GM21360 (cell line): ENCODE data around the gene CLTCL1.
"Not testable (repeated sequence)": the region's sequence is repeated elsewhere in the genome, so short reads cannot be mapped to it uniquely, and the experiment has no call there.

Source experiments
- ATAC-seq: cut with Tn5 transposase; IDR thresholded peaks from one replicate; pipeline ENCODE4 v1.9.1; 2021; ENCODE audit warnings: mild to moderate bottlenecking, moderate library complexity; ENCODE audit not compliant: unreplicated experiment

The CLTCL1 gene

GRCh38 chr22:19178065-19178656, 113.4 kb downstream of the CLTCL1 start:
- peak; percentile 30 for ATAC-seq

- no peak for ATAC-seq
Measured at GRCh38 chr22:19177164-19178064, 114.1 kb downstream of the CLTCL1 start.

GRCh38 chr22:19176732-19177131, 114.8 kb downstream of the CLTCL1 start:
- no peak for ATAC-seq

- ATAC-seq: no peak
Measured at GRCh38 chr22:19176175-19176643, 115.3 kb downstream of the CLTCL1 start.

GRCh38 chr22:19175602-19176174, 115.8 kb downstream of the CLTCL1 start:
- ATAC-seq: no peak

GRCh38 chr22:19175026-19175601, 116.4 kb downstream of the CLTCL1 start:
- no peak for ATAC-seq

GRCh38 chr22:19174106-19175025, 117.2 kb downstream of the CLTCL1 start:
- no peak for ATAC-seq

- no peak for ATAC-seq
Measured at GRCh38 chr22:19173047-19174035, 118.2 kb downstream of the CLTCL1 start.

GRCh38 chr22:19172213-19173046, 119.1 kb downstream of the CLTCL1 start:
- ATAC-seq: no peak

- ATAC-seq: no peak
Measured at GRCh38 chr22:19169947-19170318, 121.6 kb downstream of the CLTCL1 start.

- ATAC-seq: no peak
Measured at GRCh38 chr22:19169002-19169946, 122.2 kb downstream of the CLTCL1 start.

GRCh38 chr22:19168088-19168890, 123.2 kb downstream of the CLTCL1 start:
- no peak for ATAC-seq

GRCh38 chr22:19167106-19167869, 124.2 kb downstream of the CLTCL1 start:
- no peak for ATAC-seq

- ATAC-seq: no peak
Measured at GRCh38 chr22:19166421-19166820, 125.1 kb downstream of the CLTCL1 start.

- no peak for ATAC-seq
Measured at GRCh38 chr22:19164425-19164824, 127.1 kb downstream of the CLTCL1 start.

GRCh38 chr22:19158649-19159048, 132.9 kb downstream of the CLTCL1 start:
- not testable (repeated sequence) for ATAC-seq
